Mucosa of descending colon (tissue), 3 donors: ENCODE measurements around the gene NOC2L. TPM values are rescaled to one million over a fixed set of nuclear protein-coding genes. Genes with fewer than 3 reads are reported as not detected.

ENCODE experiments used
- ATAC-seq: fragments of 200-7000 bp; cut with Tn5 transposase; one replicate; pipeline ENCODE4 v1.9.1; 2020; ENCODE audit warnings: mild to moderate bottlenecking, moderate library complexity
- DNase-seq, 3 donors: peaks; one replicate each; pipeline ENCODE4 v3.0.0-alpha.2; 2020
- H3K36me3 ChIP-seq: fragments of 200-600 bp; one replicate; pipeline ENCODE4 v1.8.0; 2021; ENCODE audit warnings: low read depth, mild to moderate bottlenecking
- H3K4me1 ChIP-seq: fragments of 200-600 bp; one replicate; pipeline ENCODE4 v1.8.0; 2021; ENCODE audit warnings: low read depth, mild to moderate bottlenecking
- H3K4me3 ChIP-seq: fragments of 200-600 bp; one replicate; pipeline ENCODE4 v1.8.0; 2021; ENCODE audit warnings: mild to moderate bottlenecking
- H3K9me3 ChIP-seq: fragments of 200-600 bp; one replicate; pipeline ENCODE4 v1.8.0; 2021; ENCODE audit warnings: mild to moderate bottlenecking
- intact Hi-C, 2 donors: fragments of 100-400 bp; cut with DNase I in 1 of 2; cut with micrococcal nuclease in 1 of 2; formaldehyde crosslinking; loops; one replicate each; pipeline versions ENCODE4 v1.11.0 to v1.11.1; 2022; cut with DNase I, micrococcal nuclease
- total RNA-seq, 3 donors: library from RNA; stranded (reverse); fragmentation: NEBNext Ultra II Directional in 2 of 3; extraction: Animal tissue kit (Norgen Biotek cat#: 25700) in 2 of 3; gene quantifications; one replicate each; pipeline versions ENCODE4 v1.2.1 to v1.2.4, GENCODE V29; 2021 to 2023
- TF ChIP-seq, protein P1 (sequence below): fragments of 200-600 bp; IDR thresholded peaks from one replicate; pipeline ENCODE4 v1.8.0; 2022; ENCODE audit warnings: antibody characterized with exemption, mild to moderate bottlenecking
- donor health status: DM: no; HTN: no; CAD: no; lungs with moderate emphysema.
- donor health status: DM: no; HTN: no; CAD: no.
- donor health status: DM: no; HTN: yes; CAD: no.

NOC2L gene
- total RNA-seq, 3 donors from 2014 or later = 47.3 to 56.2 (median 54.6) TPM

DNA sequence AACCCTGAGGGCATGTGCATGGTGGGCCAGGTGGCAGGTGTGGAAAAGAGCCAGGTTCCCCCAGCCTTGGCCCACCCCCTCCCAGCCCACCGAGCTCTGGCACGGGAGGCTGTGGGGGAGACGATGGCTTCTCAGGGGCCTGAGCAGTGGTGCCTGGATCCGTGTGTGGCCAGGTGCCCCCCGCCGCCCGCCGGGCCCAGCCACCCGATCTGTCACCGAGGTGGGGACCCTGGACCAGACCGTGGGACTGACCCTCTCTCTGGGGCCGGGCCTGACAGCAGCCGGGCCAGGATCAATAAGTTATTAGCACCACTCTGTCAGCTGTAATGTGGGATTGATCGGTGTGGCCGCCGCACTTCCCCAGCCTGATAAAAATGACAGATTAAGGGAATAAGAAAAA lies 21.5 kb downstream of the NOC2L start:
- Histone ChIP-seq H3K4me1 (peaks cover 32% of the 10 kb centered on the region), H3K9me3 (no peaks in the 10 kb centered on the region), H3K4me3 (no peak overlapping the region), H3K36me3 (no peaks in the 10 kb centered on the region)
- intact Hi-C loops = no loop called here
- TF ChIP-seq, protein P1, sequence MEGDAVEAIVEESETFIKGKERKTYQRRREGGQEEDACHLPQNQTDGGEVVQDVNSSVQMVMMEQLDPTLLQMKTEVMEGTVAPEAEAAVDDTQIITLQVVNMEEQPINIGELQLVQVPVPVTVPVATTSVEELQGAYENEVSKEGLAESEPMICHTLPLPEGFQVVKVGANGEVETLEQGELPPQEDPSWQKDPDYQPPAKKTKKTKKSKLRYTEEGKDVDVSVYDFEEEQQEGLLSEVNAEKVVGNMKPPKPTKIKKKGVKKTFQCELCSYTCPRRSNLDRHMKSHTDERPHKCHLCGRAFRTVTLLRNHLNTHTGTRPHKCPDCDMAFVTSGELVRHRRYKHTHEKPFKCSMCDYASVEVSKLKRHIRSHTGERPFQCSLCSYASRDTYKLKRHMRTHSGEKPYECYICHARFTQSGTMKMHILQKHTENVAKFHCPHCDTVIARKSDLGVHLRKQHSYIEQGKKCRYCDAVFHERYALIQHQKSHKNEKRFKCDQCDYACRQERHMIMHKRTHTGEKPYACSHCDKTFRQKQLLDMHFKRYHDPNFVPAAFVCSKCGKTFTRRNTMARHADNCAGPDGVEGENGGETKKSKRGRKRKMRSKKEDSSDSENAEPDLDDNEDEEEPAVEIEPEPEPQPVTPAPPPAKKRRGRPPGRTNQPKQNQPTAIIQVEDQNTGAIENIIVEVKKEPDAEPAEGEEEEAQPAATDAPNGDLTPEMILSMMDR = no peak
- ATAC-seq (no peak), DNase-seq (no peak)

DNA sequence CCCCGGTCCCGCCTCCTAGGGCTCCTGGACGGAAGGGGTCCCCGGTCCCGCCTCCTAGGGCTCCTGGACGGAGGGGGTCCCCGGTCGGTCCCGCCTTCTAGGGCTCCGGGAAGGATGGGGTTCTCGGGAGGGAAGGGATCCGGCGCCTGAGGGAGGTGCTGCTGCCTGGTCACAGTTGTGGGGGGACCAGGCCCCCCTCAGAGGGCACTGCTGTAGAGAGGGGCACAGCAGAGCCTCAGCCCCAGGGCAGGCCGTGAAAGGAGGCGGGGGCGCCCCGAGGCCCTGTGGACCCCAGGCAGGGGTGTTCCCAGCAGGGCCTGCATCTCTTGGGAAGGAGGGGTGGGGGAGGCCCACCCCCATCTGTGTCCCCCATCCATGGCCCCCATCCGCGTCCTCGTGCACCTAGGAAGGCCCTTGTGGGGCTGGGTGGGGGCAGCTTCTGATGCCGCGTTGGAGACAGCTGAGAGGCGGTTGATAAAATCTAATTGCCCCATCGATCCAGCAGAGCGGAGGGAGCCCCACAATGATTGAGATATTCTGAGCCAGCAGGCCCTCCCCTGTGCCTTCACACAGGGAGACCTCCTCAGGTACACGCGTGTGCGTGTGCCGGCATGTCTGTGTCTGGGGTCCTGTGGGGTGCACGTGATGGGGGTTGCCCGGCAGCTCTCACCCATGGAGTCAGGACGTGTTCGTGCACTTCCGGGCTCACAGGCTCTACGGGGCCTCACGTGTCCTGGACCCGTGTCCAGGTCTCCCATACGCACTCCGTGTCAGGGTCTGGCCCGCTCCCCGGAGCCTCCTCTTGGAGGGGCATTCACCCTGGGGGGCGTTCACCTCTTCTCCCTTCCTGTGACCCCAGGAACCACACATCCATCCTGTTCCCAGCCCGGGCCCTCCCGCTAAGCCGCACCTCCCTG lies 22.4 kb downstream of the NOC2L start:
- DNase-seq = no peak
- Histone ChIP-seq H3K4me3 (no peak overlapping the region), H3K36me3 (no peaks in the 10 kb centered on the region), H3K4me1 (peaks cover 22% of the 10 kb centered on the region), H3K9me3 (no peaks in the 10 kb centered on the region)
- intact Hi-C loops = no loop called here
- ATAC-seq = no peak
- TF ChIP-seq, protein P1 = no peak

DNA sequence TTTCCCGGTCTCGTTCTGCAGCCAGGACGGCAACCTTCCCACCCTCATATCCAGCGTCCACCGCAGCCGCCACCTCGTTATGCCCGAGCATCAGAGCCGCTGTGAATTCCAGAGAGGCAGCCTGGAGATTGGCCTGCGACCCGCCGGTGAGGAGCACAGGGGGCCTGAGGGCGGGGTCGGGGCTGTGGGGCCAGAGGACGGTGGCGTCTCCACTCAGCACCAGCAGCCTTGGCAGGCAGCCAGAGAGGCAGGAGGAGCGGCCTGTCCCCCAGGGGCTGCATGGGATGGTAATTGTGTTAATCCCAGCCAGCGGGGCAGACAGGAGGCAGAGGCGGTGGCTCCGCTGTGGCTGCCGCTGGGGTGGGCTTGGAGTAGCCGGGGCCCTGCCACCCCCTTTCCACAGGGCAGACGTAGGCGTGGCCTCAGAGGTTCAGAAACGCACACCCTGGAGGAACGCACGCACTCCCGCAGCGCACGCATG lies 23.3 kb downstream of the NOC2L start:
- ATAC-seq (no peak), DNase-seq (no peak)
- H3K4me3 ChIP-seq = no peak overlapping the region
- intact Hi-C loops = no loop called here
- no peaks in the 10 kb centered on the region for H3K36me3 ChIP-seq
- H3K4me1 ChIP-seq = peaks cover 14% of the 10 kb centered on the region
- no peaks in the 10 kb centered on the region for H3K9me3 ChIP-seq
- TF ChIP-seq, protein P1 = no peak

DNA sequence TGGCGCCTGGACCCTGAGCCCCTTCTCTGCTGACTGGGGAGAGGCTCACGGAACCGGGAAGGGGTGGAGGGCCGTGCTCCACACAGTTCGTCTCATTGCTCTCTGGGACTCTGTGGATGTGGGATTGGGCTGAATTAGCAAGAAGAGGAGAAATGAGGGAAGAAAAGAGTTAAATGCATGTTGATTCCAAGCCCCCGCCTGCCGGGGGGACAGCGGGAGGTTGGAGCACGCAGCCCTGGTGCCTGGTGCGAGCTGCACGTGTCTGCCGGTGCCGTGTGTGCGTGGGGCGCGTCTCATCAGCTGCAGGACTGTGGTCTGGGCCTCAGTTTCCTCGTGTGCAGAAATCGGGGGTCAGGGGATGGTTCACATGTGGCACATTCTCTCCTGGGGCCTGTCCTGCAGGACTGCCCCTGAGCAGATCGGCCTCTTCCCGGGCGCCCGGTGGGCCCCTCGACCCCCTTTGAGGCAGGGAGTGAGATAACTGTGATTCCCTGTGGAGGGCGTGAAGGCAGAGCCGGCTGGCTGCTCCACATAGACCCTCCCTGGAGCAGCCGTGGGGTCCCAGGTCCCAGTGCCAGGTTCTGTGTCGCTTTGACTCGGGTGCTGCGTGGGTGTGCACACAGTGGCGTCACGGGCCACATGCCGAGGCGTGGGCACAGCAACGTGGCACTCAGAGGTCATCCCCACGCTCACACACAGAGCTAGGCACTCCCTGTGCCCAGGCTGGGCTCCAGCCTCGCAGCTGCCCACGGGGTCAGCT lies 23.9 kb downstream of the NOC2L start:
- Histone ChIP-seq H3K9me3 (no peaks in the 10 kb centered on the region), H3K4me3 (no peak overlapping the region), H3K4me1 (peaks cover 8% of the 10 kb centered on the region), H3K36me3 (no peaks in the 10 kb centered on the region)
- DNase-seq (no peak), ATAC-seq (no peak)
- intact Hi-C loops = no loop called here
- TF ChIP-seq, protein P1 = no peak

DNA sequence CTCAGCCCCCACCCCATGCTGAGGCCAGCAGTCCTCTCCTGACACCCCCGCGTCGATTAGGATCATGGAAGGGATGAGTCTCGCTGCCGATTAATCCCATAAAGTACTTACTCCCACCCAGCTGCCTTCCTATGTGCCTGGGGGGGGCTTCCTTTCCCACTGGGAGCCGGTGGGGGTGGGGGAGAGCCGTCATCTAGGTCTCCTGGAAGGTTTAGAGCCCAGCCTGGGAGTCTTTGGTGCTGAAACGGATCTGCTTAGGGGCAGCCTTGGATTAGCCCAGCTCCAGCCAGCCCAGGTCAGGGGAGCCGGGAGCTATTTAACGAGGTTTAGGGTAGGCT lies 25.5 kb downstream of the NOC2L start:
- Histone ChIP-seq H3K36me3 (no peaks in the 10 kb centered on the region), H3K4me1 (peaks cover 4% of the 10 kb centered on the region), H3K9me3 (no peaks in the 10 kb centered on the region), H3K4me3 (no peak overlapping the region)
- TF ChIP-seq, protein P1 = no peak
- DNase-seq (no peak), ATAC-seq (no peak)
- intact Hi-C loops = no loop called here
